ENCODE results near the gene ERI3. TPM values are rescaled to one million over a fixed set of nuclear protein-coding genes. Genes with fewer than 3 reads are reported as not detected.

The ERI3 gene
- polyA plus RNA-seq, 1 donor: 49.9 TPM

- DNase-seq: no peak
These were observed 7.0 kb downstream of the ERI3 start for GRCh38 chr1:44348061-44348485.

GRCh38 chr1:44347280-44347679 lies 7.8 kb downstream of the ERI3 start:
- DNase-seq: peak; percentile 67

- no peak for DNase-seq
These were observed 8.2 kb downstream of the ERI3 start for GRCh38 chr1:44346878-44347277.

- DNase-seq: no peak
These were observed 8.9 kb downstream of the ERI3 start for GRCh38 chr1:44346184-44346583.

GRCh38 chr1:44345187-44345775 lies 9.8 kb downstream of the ERI3 start:
- DNase-seq: no peak

- no peak for DNase-seq
These were observed 15.3 kb downstream of the ERI3 start for GRCh38 chr1:44339731-44340130.

GRCh38 chr1:44338136-44338535 lies 16.9 kb downstream of the ERI3 start:
- no peak for DNase-seq

GRCh38 chr1:44336668-44337067 lies 18.4 kb downstream of the ERI3 start:
- DNase-seq: no peak

- no peak for DNase-seq
These were observed 20.1 kb downstream of the ERI3 start for GRCh38 chr1:44334968-44335367.

GRCh38 chr1:44333376-44333775 lies 21.7 kb downstream of the ERI3 start:
- no peak for DNase-seq

GRCh38 chr1:44332505-44332904 lies 22.6 kb downstream of the ERI3 start:
- DNase-seq: no peak

- no peak for DNase-seq
These were observed 24.1 kb downstream of the ERI3 start for GRCh38 chr1:44330935-44331334.

- no peak for DNase-seq
These were observed 26.2 kb downstream of the ERI3 start for GRCh38 chr1:44328671-44329416.

GRCh38 chr1:44327679-44328491 lies 27.2 kb downstream of the ERI3 start:
- DNase-seq: peak; percentile 26

GRCh38 chr1:44326821-44327465 lies 28.1 kb downstream of the ERI3 start:
- no peak for DNase-seq

GRCh38 chr1:44326024-44326701 lies 28.9 kb downstream of the ERI3 start:
- no peak for DNase-seq

GRCh38 chr1:44323947-44324346 lies 31.1 kb downstream of the ERI3 start:
- DNase-seq: no peak

- no peak for DNase-seq
These were observed 32.7 kb downstream of the ERI3 start for GRCh38 chr1:44322367-44322766.

- DNase-seq: no peak
These were observed 33.6 kb downstream of the ERI3 start for GRCh38 chr1:44321466-44321865.

GRCh38 chr1:44318097-44319088 lies 36.7 kb downstream of the ERI3 start:
- DNase-seq: peak; percentile 20

GRCh38 chr1:44316231-44316759 lies 38.8 kb downstream of the ERI3 start:
- DNase-seq: no peak
